GM12878 (cell line): Measurements from ENCODE around the gene SLC26A11. TPM values are rescaled to one million over a fixed set of nuclear protein-coding genes. Genes with fewer than 3 reads are reported as not detected.
A peak's percentile ranks its signal among the peaks of the same experiment; 100 is the strongest.

ENCODE experiments used
- ATAC-seq: fragments of 200-7000 bp; cut with Tn5 transposase; 3 replicates; pipeline ENCODE4 v1.9.1; 2020; ENCODE audit warnings: mild to moderate bottlenecking, moderate library complexity
- BruUV-seq: library from RNA; stranded (reverse); fragments of 400-500 nt; replicated peaks from 2 replicates; lab custom pipeline; 2021; lab: Mats Ljungman, UMichigan
- CTCF ChIA-PET: fragments of 300-600 bp; sonication (Branson Sonifier 250); formaldehyde crosslinking; extraction: SDS; loops from one replicate; lab custom pipeline; 2021; ENCODE audit warnings: inconsistent platforms; lab: Yijun Ruan, JAX
- POLR2A ChIA-PET: fragments of 350-600 bp; formaldehyde crosslinking; extraction: SDS; loops from one replicate; lab custom pipeline; 2021; ENCODE audit warnings: inconsistent platforms; lab: Charles Lee
- RAD21 ChIA-PET: fragments of 300-600 bp; sonication (Branson Sonifier 250); formaldehyde crosslinking; loops from one replicate; lab custom pipeline; 2023; ENCODE audit warnings: antibody characterized with exemption; ENCODE audit not compliant: unreplicated experiment; lab: Charles Lee
- SMC1A ChIA-PET: fragments of 300-600 bp; sonication (Branson Sonifier 250); formaldehyde crosslinking; loops from one replicate; lab custom pipeline; 2023; ENCODE audit not compliant: unreplicated experiment, uncharacterized antibody; lab: Charles Lee
- DNase-seq: peaks from one replicate; pipeline ENCODE4 v3.0.0-alpha.2; 2011; ENCODE audit warnings: low read depth, low spot score
- FAIRE-seq: peaks from 3 replicates; lab custom pipeline; 2011; peaks lifted over from hg19 to GRCh38; lab: Jason Lieb, UNC
- H2AFZ ChIP-seq: 2 replicates; pipeline ENCODE4 v1.6.0; 2011; ENCODE audit warnings: low read depth, low read length, control low read depth; ENCODE audit not compliant: control insufficient read depth
- H3K27ac ChIP-seq: 2 replicates; pipeline ENCODE4 v1.5.1; 2011; ENCODE audit warnings: control low read depth; ENCODE audit not compliant: control insufficient read depth, insufficient read depth
- H3K27me3 ChIP-seq, 2 experiments: replicated peaks in 1 of 2; 2 replicates each; pipeline versions ENCODE4 v1.6.0 to v1.6.1; 2011; ENCODE audit warnings: low read length in 1 of 2; ENCODE audit not compliant: control insufficient read depth in 2 of 2, insufficient read depth in 2 of 2
- H3K36me3 ChIP-seq, 2 experiments: 2 replicates each; pipeline ENCODE4 v1.5.1; 2011; ENCODE audit warnings: low read length in 1 of 2; ENCODE audit not compliant: control insufficient read depth in 2 of 2, insufficient read depth in 2 of 2
- H3K4me1 ChIP-seq: 2 replicates; pipeline ENCODE4 v1.6.1; 2011; ENCODE audit warnings: mild to moderate bottlenecking, low read length, moderate library complexity, mixed read lengths; ENCODE audit not compliant: control insufficient read depth, insufficient read depth
- H3K4me2 ChIP-seq: 2 replicates; pipeline ENCODE4 v1.6.0; 2011; ENCODE audit warnings: control low read depth; ENCODE audit not compliant: control insufficient read depth, insufficient read depth
- H3K4me3 ChIP-seq: fragments of 200-600 bp; sonication (generic); 2 replicates; pipeline ENCODE4 v1.5.1; 2016
- H3K79me2 ChIP-seq: 2 replicates; pipeline ENCODE4 v1.6.0; 2011; ENCODE audit warnings: low read length; ENCODE audit not compliant: control insufficient read depth, insufficient read depth
- H3K9ac ChIP-seq: 2 replicates; pipeline ENCODE4 v1.8.0; 2011; ENCODE audit warnings: low read length, control low read depth, mixed read lengths; ENCODE audit not compliant: control insufficient read depth, insufficient read depth
- H3K9me3 ChIP-seq: replicated peaks from 3 replicates; pipeline ENCODE4 v1.5.1; 2011; ENCODE audit warnings: mild to moderate bottlenecking, low read length; ENCODE audit not compliant: control insufficient read depth, insufficient read depth
- H4K20me1 ChIP-seq: 2 replicates; pipeline ENCODE4 v1.6.0; 2011; ENCODE audit not compliant: control insufficient read depth, insufficient read depth
- CTCF ChIP-seq, 3 experiments: IDR thresholded peaks in 2 of 3; conservative IDR thresholded peaks in 1 of 3; 2 replicates each; pipeline ENCODE4 v1.5.1; 2011; ENCODE audit warnings: low read depth in 3 of 3, low read length in 3 of 3, mild to moderate bottlenecking in 3 of 3, control low read depth in 2 of 3, moderate library complexity in 2 of 3, inconsistent platforms in 1 of 3, mixed read lengths in 1 of 3; ENCODE audit not compliant: control insufficient read depth in 2 of 3, insufficient read depth in 1 of 3; ENCODE audit errors: extremely low read depth in 1 of 3
- EED ChIP-seq: sonication (generic); IDR thresholded peaks from 2 replicates; pipeline ENCODE4 v1.6.1; 2016; ENCODE audit warnings: antibody characterized with exemption, low read depth
- IRF5 ChIP-seq: fragments of 450-650 bp; IDR thresholded peaks from 2 replicates; pipeline ENCODE4 v1.6.1; 2017; ENCODE audit warnings: borderline replicate concordance
- POLR2AphosphoS2 ChIP-seq: IDR thresholded peaks from 2 replicates; pipeline ENCODE4 v1.6.1; 2011; ENCODE audit warnings: low read depth, mild to moderate bottlenecking, low read length, improper control_type of control experiment, moderate library complexity
- RAD21 ChIP-seq: IDR thresholded peaks from 2 replicates; pipeline ENCODE4 v1.6.1; 2011; ENCODE audit warnings: mild to moderate bottlenecking, low read depth, low read length, moderate library complexity; ENCODE audit not compliant: insufficient read depth
- TCF12 ChIP-seq: IDR thresholded peaks from 2 replicates; pipeline ENCODE4 v1.6.1; 2011; ENCODE audit warnings: low read depth, mild to moderate bottlenecking, low read length
- WGBS: methylation state at CpG from one replicate; pipeline ENCODE4 v1.1.6; 2016; ENCODE audit warnings: low lambda C conversion rate; ENCODE audit not compliant: insufficient replicate concordance, insufficient coverage; ENCODE audit errors: missing lambda C conversion rate; 5-methylcytosine and 5-hydroxymethylcytosine counted together
- in situ Hi-C: fragments of 300-500 bp; cut with MboI; formaldehyde crosslinking; loops from 9 replicates; pipeline ENCODE4 v1.14.3; 2018; ENCODE audit warnings: mixed read lengths
- intact Hi-C: fragments of 100-400 bp; cut with micrococcal nuclease; formaldehyde crosslinking; loops from one replicate; pipeline ENCODE4 v1.14.2; 2022; ENCODE audit not compliant: unreplicated experiment
- polyA plus RNA-seq, 11 experiments: library from polyadenylated mRNA; depleted of rRNA in 4 of 11; unstranded in 6 of 11; stranded (reverse) in 5 of 11; fragments of >200 nt; fragmentation: Nextera tagmentation in 4 of 11; fragmentation: Illumina TruSeq in 1 of 11; extraction: Ambion mirVana in 4 of 11; extraction: Trizol in 1 of 11; gene quantifications; 1 replicate in 1 of 11; 2 replicates in 10 of 11; pipeline versions ENCODE4 v1.2.1 to v1.2.3, GENCODE V29; 2011 to 2016; ENCODE audit warnings: inconsistent platforms in 2 of 11, missing spikeins in 2 of 11, low read depth in 1 of 11
- total RNA-seq, 4 experiments: library from RNA; depleted of rRNA in 3 of 4; stranded (reverse); fragments of >200 nt in 3 of 4; fragmentation: Illumina TruSeq in 1 of 4; extraction: Trizol in 1 of 4; gene quantifications; 2 replicates each; pipeline versions ENCODE4 v1.2.1 to v1.2.3, GENCODE V29; 2013 to 2021

SLC26A11 gene
- total and polyA plus RNA-seq, 10 of the 15 experiments (the other 5 are each of a cell fraction or from before 2014, with no cell fraction given), result 0.05 to 4.1 (median 1.2) TPM; not detected in 1

GRCh38 chr17:80252871-80253270 lies 32.6 kb downstream of the SLC26A11 start:
- ChIA-PET POLR2A (no interaction called here), SMC1A (interaction anchor here (1.3 kb wide), 1 partner anchor 50 kb away, joined by 3 read pairs; no protein-coding TSS in a partner anchor)
- no peak for DNase-seq
- Histone ChIP-seq H3K36me3 (no peaks in the 10 kb centered on the region), H3K4me3 (no peak overlapping the region), H3K27me3 (no peaks in the 10 kb centered on the region), H3K4me2 (no peak overlapping the region), H4K20me1 (no peaks in the 10 kb centered on the region), H3K9me3 (no peaks in the 10 kb centered on the region), H3K79me2 (no peaks in the 10 kb centered on the region)
- FAIRE-seq, result no peak
- TF ChIP-seq EED, result no peak
- no peak for TF ChIP-seq IRF5
- TF ChIP-seq CTCF (IDR thresholded peaks at IDR 0.05 in 2 of 3, conservative IDR thresholded peaks at IDR 0.05 in 1 of 3; ENCODE audit: control insufficient read depth in 2 of 3, extremely low read depth in 1 of 3, insufficient read depth in 1 of 3, low read depth in 3 of 3, low read length in 3 of 3), result peak; percentile 32 to 45 (median 45); a peak in 4 of 6 replicates
- TF ChIP-seq RAD21, result peak; percentile 66
- TF ChIP-seq TCF12, result no peak
- no peak for TF ChIP-seq POLR2AphosphoS2
- TF ChIP-seq, all 136 proteins: peak for 2
- no peak overlapping the region for H2AFZ ChIP-seq
- H3K4me1 ChIP-seq, result peaks cover 23% of the 10 kb centered on the region
- H3K9ac ChIP-seq, result no peak overlapping the region
- ChIA-PET RAD21 (no interaction called here), CTCF (interaction anchor here (1.2 kb wide), 1 partner anchor 57 kb away, joined by 4 read pairs; no protein-coding TSS in a partner anchor)
- intact Hi-C loops, result loop anchor here (5.0 kb wide), 1 partner anchor 36 kb away; no protein-coding TSS in a partner anchor
- in situ Hi-C loops, result no loop called here
- no TSS peak for BruUV-seq
- no peak for ATAC-seq
- no peak overlapping the region for H3K27ac ChIP-seq
- WGBS, result 26% methylated on average over 11 of the region's 13 CpGs
